ENCODE measurements around the gene PHLDA1. TPM values are rescaled to one million over a fixed set of nuclear protein-coding genes. Genes with fewer than 3 reads are reported as not detected.

PHLDA1 gene
- polyA plus RNA-seq, 1 of the 3 experiments (the other 2 are of a cell fraction): 26.2 TPM

DNA sequence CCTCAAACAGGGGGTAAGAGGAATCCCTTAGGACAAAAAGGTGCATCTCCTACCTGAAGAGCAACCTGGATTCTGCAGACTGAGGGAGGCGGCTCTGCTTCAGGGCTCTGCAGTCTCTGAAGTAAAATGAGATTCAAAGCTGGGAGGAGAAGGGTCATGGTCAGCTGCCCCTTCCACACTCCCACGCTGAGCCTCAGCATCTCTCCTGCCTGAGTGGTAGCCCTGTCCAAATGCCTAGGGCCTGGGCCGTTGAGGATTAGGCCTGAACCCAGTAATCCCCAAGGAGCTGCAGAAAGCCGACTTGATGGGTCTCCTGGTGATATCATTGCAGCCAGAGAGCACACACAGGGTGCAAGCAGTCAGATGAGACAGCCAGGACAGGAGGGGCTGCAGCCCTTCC, 18.9 kb downstream of the PHLDA1 start:
- Histone ChIP-seq H3K9me2 (no peaks in the 10 kb centered on the region), H3K27me3 (ENCODE audit: insufficient read depth) (no peaks in the 10 kb centered on the region), H3K4me3 (ENCODE audit: low read depth in 2 of 2, low read length in 1 of 2) (no peak overlapping the region), H3K27ac (ENCODE audit: low read depth in 2 of 2, low read length in 1 of 2) (no peak overlapping the region), H3K36me3 (replicated peaks in 1 of 2; ENCODE audit: control insufficient read depth in 1 of 2, insufficient read depth in 2 of 2, low read length in 1 of 2) (no peaks in the 10 kb centered on the region), H4K20me1 (ENCODE audit: insufficient read depth) (no peaks in the 10 kb centered on the region), H3K4me1 (ENCODE audit: control insufficient read depth in 1 of 2, insufficient read depth in 2 of 2, low read depth in 1 of 2, low read length in 1 of 2) (peaks cover 6 to 18% of the 10 kb centered on the region in 2 experiments; a peak in 2 of 4 replicates), H3K9me3 (no peaks in the 10 kb centered on the region), H3K4me2 (no peak overlapping the region), H2AFZ (ENCODE audit: low read depth) (no peak overlapping the region), H3F3A (replicated peaks; ENCODE audit: insufficient read depth) (peaks cover 3% of the 10 kb centered on the region), H3K79me2 (ENCODE audit: insufficient read depth) (no peaks in the 10 kb centered on the region), H3K9ac (no peak overlapping the region)
- TF ChIP-seq YY1 (IDR thresholded peaks at IDR 0.05; ENCODE audit: low read depth): no peak
- no peak for TF ChIP-seq RXRA (IDR thresholded peaks at IDR 0.05; ENCODE audit: borderline replicate concordance, low read depth)
- no peak for TF ChIP-seq EZH2phosphoT487 (IDR thresholded peaks at IDR 0.05; ENCODE audit: borderline replicate concordance, low read depth)
- no peak for TF ChIP-seq EP300 (IDR thresholded peaks at IDR 0.05; ENCODE audit: borderline replicate concordance in 1 of 2, low read depth in 1 of 2, low read length in 1 of 2)
- TF ChIP-seq, protein P1, sequence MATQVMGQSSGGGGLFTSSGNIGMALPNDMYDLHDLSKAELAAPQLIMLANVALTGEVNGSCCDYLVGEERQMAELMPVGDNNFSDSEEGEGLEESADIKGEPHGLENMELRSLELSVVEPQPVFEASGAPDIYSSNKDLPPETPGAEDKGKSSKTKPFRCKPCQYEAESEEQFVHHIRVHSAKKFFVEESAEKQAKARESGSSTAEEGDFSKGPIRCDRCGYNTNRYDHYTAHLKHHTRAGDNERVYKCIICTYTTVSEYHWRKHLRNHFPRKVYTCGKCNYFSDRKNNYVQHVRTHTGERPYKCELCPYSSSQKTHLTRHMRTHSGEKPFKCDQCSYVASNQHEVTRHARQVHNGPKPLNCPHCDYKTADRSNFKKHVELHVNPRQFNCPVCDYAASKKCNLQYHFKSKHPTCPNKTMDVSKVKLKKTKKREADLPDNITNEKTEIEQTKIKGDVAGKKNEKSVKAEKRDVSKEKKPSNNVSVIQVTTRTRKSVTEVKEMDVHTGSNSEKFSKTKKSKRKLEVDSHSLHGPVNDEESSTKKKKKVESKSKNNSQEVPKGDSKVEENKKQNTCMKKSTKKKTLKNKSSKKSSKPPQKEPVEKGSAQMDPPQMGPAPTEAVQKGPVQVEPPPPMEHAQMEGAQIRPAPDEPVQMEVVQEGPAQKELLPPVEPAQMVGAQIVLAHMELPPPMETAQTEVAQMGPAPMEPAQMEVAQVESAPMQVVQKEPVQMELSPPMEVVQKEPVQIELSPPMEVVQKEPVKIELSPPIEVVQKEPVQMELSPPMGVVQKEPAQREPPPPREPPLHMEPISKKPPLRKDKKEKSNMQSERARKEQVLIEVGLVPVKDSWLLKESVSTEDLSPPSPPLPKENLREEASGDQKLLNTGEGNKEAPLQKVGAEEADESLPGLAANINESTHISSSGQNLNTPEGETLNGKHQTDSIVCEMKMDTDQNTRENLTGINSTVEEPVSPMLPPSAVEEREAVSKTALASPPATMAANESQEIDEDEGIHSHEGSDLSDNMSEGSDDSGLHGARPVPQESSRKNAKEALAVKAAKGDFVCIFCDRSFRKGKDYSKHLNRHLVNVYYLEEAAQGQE (IDR thresholded peaks at IDR 0.05; ENCODE audit: low read depth, low read length): no peak
- no peak for TF ChIP-seq CHD2 (IDR thresholded peaks at IDR 0.05; ENCODE audit: low read length, partially characterized antibody)
- TF ChIP-seq TEAD4 (IDR thresholded peaks at IDR 0.05; ENCODE audit: borderline replicate concordance, insufficient read depth): no peak
- TF ChIP-seq NFIC (IDR thresholded peaks at IDR 0.05; ENCODE audit: borderline replicate concordance): no peak
- no peak for TF ChIP-seq GATA2 (CRISPR knock-in tag; IDR thresholded peaks at IDR 0.05)
- TF ChIP-seq, protein P2, sequence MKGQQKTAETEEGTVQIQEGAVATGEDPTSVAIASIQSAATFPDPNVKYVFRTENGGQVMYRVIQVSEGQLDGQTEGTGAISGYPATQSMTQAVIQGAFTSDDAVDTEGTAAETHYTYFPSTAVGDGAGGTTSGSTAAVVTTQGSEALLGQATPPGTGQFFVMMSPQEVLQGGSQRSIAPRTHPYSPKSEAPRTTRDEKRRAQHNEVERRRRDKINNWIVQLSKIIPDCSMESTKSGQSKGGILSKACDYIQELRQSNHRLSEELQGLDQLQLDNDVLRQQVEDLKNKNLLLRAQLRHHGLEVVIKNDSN (IDR thresholded peaks at IDR 0.05; ENCODE audit: borderline replicate concordance, low read depth): no peak
- TF ChIP-seq NRF1 (IDR thresholded peaks at IDR 0.05; ENCODE audit: low read depth, low read length): no peak
- no peak for TF ChIP-seq FOXJ3 (CRISPR knock-in tag; IDR thresholded peaks at IDR 0.05)
- TF ChIP-seq FOXM1 (IDR thresholded peaks at IDR 0.05; ENCODE audit: low read depth): no peak
- TF ChIP-seq RFX5 (IDR thresholded peaks at IDR 0.05; ENCODE audit: low read length): no peak
- no peak for TF ChIP-seq ELF1 (IDR thresholded peaks at IDR 0.05)
- no peak for TF ChIP-seq MXI1 (IDR thresholded peaks at IDR 0.05; ENCODE audit: low read depth, low read length)
- TF ChIP-seq, protein P3, sequence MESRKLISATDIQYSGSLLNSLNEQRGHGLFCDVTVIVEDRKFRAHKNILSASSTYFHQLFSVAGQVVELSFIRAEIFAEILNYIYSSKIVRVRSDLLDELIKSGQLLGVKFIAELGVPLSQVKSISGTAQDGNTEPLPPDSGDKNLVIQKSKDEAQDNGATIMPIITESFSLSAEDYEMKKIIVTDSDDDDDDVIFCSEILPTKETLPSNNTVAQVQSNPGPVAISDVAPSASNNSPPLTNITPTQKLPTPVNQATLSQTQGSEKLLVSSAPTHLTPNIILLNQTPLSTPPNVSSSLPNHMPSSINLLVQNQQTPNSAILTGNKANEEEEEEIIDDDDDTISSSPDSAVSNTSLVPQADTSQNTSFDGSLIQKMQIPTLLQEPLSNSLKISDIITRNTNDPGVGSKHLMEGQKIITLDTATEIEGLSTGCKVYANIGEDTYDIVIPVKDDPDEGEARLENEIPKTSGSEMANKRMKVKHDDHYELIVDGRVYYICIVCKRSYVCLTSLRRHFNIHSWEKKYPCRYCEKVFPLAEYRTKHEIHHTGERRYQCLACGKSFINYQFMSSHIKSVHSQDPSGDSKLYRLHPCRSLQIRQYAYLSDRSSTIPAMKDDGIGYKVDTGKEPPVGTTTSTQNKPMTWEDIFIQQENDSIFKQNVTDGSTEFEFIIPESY (IDR thresholded peaks at IDR 0.05; ENCODE audit: borderline replicate concordance, low read depth): no peak
- TF ChIP-seq FOSL2 (IDR thresholded peaks at IDR 0.05; ENCODE audit: borderline replicate concordance, low read depth): no peak
- TF ChIP-seq SMC3 (IDR thresholded peaks at IDR 0.05; ENCODE audit: low read depth, low read length): no peak
- TF ChIP-seq JUND (IDR thresholded peaks at IDR 0.05): no peak
- ChIA-PET POLR2A (no interaction called here), CTCF (interaction anchor here (1.1 to 2.3 kb wide), 6 partner anchors 9 to 453 kb away, joined by 3 to 9 read pairs (median 4); no protein-coding TSS in a partner anchor)
- DNase-seq: no peak
- WGBS (ENCODE audit: low lambda C conversion rate): 90% methylated on average over 2 of the region's 4 CpGs

Data from SK-N-SH (cell line).